Measurements from ENCODE around the gene C19orf44.
"Not testable (repeated sequence)": the region's sequence is repeated elsewhere in the genome, so short reads cannot be mapped to it uniquely, and the experiment has no call there.

Gene C19orf44

GRCh38 chr19:16495982-16496612 is at the start of gene C19orf44, which contains the start of gene CALR3:
Gene C19orf44 (plus strand): TSS chr19:16496394. CDS start chr19:16500793, 4,399 bp downstream.
Gene CALR3 (minus strand): TSS chr19:16496167. CDS start chr19:16496129, 38 bp downstream.
- Mint-ChIP-seq H3K36me3 (peaks cover 7% of the 10 kb centered on the region), H3K4me3 (peak within 1 kb of the TSS; percentile 96), H3K27ac (peak within 1 kb of the TSS; percentile 96), H3K4me1 (peaks cover 9% of the 10 kb centered on the region), H3K9me3 (no peaks in the 10 kb centered on the region)
- ATAC-seq (peak; percentile 99), DNase-seq (ENCODE audit: low spot score in 2 of 2) (peak; percentile 88 to 97)

- H3K27ac Mint-ChIP-seq = peak overlapping the region; percentile 97
- peak overlapping the region; percentile 56 for H3K4me3 Mint-ChIP-seq
- peak; percentile 40 to 78 for DNase-seq (ENCODE audit: low spot score in 2 of 2)
- ATAC-seq = peak; percentile 78
- peaks cover 22% of the 10 kb centered on the region for H3K36me3 Mint-ChIP-seq
- H3K9me3 Mint-ChIP-seq = peaks cover 3% of the 10 kb centered on the region
- peaks cover 78% of the 10 kb centered on the region for H3K4me1 Mint-ChIP-seq
Measured at GRCh38 chr19:16446724-16447368, 49.3 kb upstream of the C19orf44 start.

GRCh38 chr19:16448872-16449271 is 47.3 kb upstream of the C19orf44 start:
- ATAC-seq; H3K9me3 Mint-ChIP-seq; DNase-seq (ENCODE audit: low spot score in 2 of 2): not testable (repeated sequence)
- H3K4me3 Mint-ChIP-seq = peak overlapping the region; percentile 65
- peak overlapping the region; percentile 97 for H3K27ac Mint-ChIP-seq
- peaks cover 20% of the 10 kb centered on the region for H3K36me3 Mint-ChIP-seq
- H3K4me1 Mint-ChIP-seq = peaks cover 70% of the 10 kb centered on the region

DNA sequence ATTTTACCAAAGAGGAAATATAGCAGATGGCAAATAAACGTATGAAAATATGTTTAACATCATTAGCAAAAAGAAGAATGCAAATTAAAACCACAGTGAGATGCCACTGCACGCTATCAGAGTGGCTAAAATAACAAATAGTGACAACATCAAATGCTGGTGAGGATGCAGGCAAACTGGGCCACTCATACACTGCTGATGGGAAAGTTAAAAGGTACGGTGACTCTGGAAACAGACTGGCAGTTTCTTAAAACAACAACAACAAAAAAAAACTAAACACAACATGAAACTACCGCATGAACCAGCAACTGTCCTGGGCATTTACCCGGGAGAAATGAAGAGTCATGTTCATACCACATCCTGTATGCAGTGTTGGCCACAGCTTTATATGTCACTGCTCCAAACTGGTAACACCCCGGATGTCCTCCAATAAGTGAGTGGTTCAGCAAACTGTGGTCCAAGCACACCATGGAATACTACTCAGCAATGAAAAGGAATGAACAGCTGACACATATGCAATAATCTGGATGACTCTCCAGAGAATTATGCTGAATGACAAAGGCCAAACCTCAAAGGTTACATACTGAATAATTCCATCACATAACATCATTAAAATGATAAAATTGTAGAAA is 46.7 kb upstream of the C19orf44 start:
- peak; percentile 24 to 75 for DNase-seq (ENCODE audit: low spot score in 2 of 2)
- Mint-ChIP-seq H3K9me3 (peaks cover 3% of the 10 kb centered on the region), H3K4me1 (peaks cover 70% of the 10 kb centered on the region), H3K27ac (peak overlapping the region; percentile 97), H3K36me3 (peaks cover 20% of the 10 kb centered on the region), H3K4me3 (peak overlapping the region; percentile 65)
- peak; percentile 96 for ATAC-seq

DNA sequence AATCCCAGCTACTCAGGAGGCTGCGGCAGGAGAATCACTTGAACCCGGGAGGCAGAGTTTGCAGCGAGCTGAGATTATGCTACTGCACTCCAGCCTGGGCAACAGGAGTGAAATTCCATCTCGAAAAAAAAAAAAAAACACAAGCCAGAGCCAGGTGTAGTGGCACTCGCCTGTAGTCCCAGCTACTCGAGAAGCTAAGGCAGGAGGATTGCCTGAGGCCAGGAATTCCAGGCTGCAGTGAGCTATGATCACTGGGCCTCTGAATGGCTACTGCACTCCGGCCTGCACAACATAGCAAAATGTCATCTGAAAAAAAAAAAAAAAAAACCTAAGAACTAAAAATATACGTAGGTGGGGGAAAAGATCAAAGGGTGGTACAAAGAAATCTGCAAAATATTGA is 43.9 kb upstream of the C19orf44 start:
- no peak overlapping the region for H3K4me3 Mint-ChIP-seq
- ATAC-seq (no peak), DNase-seq (ENCODE audit: low spot score in 2 of 2) (no peak)
- peaks cover 19% of the 10 kb centered on the region for H3K36me3 Mint-ChIP-seq
- peaks cover 63% of the 10 kb centered on the region for H3K4me1 Mint-ChIP-seq
- no peak overlapping the region for H3K27ac Mint-ChIP-seq
- H3K9me3 Mint-ChIP-seq = peaks cover 3% of the 10 kb centered on the region

- DNase-seq (ENCODE audit: low spot score in 2 of 2) (no peak), ATAC-seq (no peak)
- H3K27ac Mint-ChIP-seq = peak overlapping the region; percentile 76
- H3K9me3 Mint-ChIP-seq = peaks cover 3% of the 10 kb centered on the region
- H3K36me3 Mint-ChIP-seq = peaks cover 13% of the 10 kb centered on the region
- H3K4me1 Mint-ChIP-seq = peaks cover 63% of the 10 kb centered on the region
- no peak overlapping the region for H3K4me3 Mint-ChIP-seq
Measured at GRCh38 chr19:16454351-16454918, 41.8 kb upstream of the C19orf44 start.

DNA sequence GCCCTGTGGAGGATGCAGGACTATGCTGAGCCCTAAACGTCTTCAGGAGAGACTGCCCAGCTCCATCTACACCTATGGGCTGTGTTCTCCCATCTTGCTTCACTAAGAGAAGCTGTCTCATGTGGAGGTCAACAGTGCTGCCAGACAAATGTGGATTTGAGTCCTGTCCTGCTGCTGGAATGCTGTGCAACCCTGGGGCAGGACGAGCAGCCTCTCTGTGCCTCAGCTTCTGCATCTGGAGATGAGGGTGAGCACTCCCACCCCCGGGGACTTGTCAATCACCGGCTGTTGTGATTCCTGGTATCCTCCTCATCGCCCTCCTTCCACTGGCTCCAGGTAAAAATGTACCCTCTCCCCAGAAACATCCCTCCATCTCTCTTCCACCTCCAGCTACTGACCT is 40.7 kb upstream of the C19orf44 start:
- Mint-ChIP-seq H3K4me1 (peaks cover 59% of the 10 kb centered on the region), H3K27ac (peak overlapping the region; percentile 55), H3K9me3 (no peaks in the 10 kb centered on the region), H3K36me3 (peaks cover 10% of the 10 kb centered on the region), H3K4me3 (no peak overlapping the region)
- ATAC-seq (no peak), DNase-seq (ENCODE audit: low spot score in 2 of 2) (no peak)

GRCh38 chr19:16456652-16457194 is 39.5 kb upstream of the C19orf44 start:
- ATAC-seq (no peak), DNase-seq (ENCODE audit: low spot score in 2 of 2) (no peak)
- Mint-ChIP-seq H3K27ac (peak overlapping the region; percentile 55), H3K4me1 (peaks cover 60% of the 10 kb centered on the region), H3K9me3 (no peaks in the 10 kb centered on the region), H3K36me3 (peaks cover 10% of the 10 kb centered on the region), H3K4me3 (peak overlapping the region; percentile 19)

- ATAC-seq (peak; percentile 33), DNase-seq (ENCODE audit: low spot score in 2 of 2) (no peak)
- Mint-ChIP-seq H3K36me3 (peaks cover 10% of the 10 kb centered on the region), H3K4me3 (peak overlapping the region; percentile 19), H3K4me1 (peaks cover 67% of the 10 kb centered on the region), H3K9me3 (no peaks in the 10 kb centered on the region), H3K27ac (peak overlapping the region; percentile 55)
Measured at GRCh38 chr19:16457195-16457953, 38.8 kb upstream of the C19orf44 start.

GRCh38 chr19:16457954-16458331 is 38.3 kb upstream of the C19orf44 start:
- H3K4me1 Mint-ChIP-seq = peaks cover 72% of the 10 kb centered on the region
- ATAC-seq (no peak), DNase-seq (ENCODE audit: low spot score in 2 of 2) (no peak)
- H3K9me3 Mint-ChIP-seq = no peaks in the 10 kb centered on the region
- peaks cover 10% of the 10 kb centered on the region for H3K36me3 Mint-ChIP-seq
- no peak overlapping the region for H3K4me3 Mint-ChIP-seq
- peak overlapping the region; percentile 55 for H3K27ac Mint-ChIP-seq

DNA sequence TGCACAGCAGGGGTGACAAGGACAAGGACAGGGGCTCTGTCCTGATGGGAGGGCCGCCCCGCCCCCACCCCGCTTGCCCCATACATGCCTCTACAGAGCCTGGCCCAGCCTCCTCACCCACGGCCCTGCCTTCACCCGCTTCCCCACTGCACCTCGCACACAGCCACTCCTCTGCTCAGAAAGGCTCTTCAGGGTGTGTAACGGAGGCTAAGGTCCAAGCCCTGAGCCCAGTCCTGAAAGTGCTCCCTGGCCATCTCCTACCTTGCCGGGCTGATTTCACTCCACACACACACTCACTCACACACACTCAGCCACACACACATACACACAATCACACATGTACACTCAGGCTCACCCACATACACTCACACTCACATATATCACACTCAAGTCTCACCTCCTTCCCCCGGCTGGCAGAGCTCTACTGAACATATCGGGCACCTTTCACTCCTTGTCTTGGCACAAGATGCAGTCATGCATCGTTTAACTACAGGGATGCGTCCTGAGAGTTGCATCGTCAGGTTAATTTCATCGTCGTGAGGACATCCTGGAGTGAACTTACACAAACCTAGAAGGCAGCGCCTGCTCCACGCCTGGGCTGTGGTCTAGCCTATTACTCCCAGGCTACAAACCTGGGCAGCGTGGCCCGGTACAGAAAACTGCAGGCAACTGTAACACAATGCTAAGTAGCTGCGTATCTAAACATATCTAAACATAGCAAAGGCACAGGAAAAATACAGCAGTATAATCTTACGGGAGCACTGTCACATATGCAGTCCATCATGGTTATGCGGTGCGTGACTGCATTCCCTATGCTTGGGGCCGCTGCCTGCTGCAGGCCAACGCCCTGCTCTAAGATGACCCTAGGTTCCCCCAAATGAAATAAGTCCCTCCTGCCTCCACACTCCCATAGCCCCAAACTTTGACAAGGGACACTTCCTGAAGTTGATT is 37.5 kb upstream of the C19orf44 start:
- no peak for ATAC-seq
- H3K36me3 Mint-ChIP-seq = peaks cover 10% of the 10 kb centered on the region
- peaks cover 80% of the 10 kb centered on the region for H3K4me1 Mint-ChIP-seq
- no peaks in the 10 kb centered on the region for H3K9me3 Mint-ChIP-seq
- no peak overlapping the region for H3K4me3 Mint-ChIP-seq
- DNase-seq (ENCODE audit: low spot score in 2 of 2) = no peak
- peak overlapping the region; percentile 55 for H3K27ac Mint-ChIP-seq

- H3K27ac Mint-ChIP-seq = peak overlapping the region; percentile 55
- H3K4me3 Mint-ChIP-seq = no peak overlapping the region
- DNase-seq (ENCODE audit: low spot score in 2 of 2) (no peak), ATAC-seq (no peak)
- peaks cover 80% of the 10 kb centered on the region for H3K4me1 Mint-ChIP-seq
- peaks cover 10% of the 10 kb centered on the region for H3K36me3 Mint-ChIP-seq
- no peaks in the 10 kb centered on the region for H3K9me3 Mint-ChIP-seq
Measured at GRCh38 chr19:16459680-16460079, 36.5 kb upstream of the C19orf44 start.

GRCh38 chr19:16460454-16460853 is 35.7 kb upstream of the C19orf44 start:
- peaks cover 10% of the 10 kb centered on the region for H3K36me3 Mint-ChIP-seq
- H3K4me1 Mint-ChIP-seq = peaks cover 87% of the 10 kb centered on the region
- no peaks in the 10 kb centered on the region for H3K9me3 Mint-ChIP-seq
- H3K27ac Mint-ChIP-seq = no peak overlapping the region
- no peak overlapping the region for H3K4me3 Mint-ChIP-seq
- DNase-seq (ENCODE audit: low spot score in 2 of 2) (no peak), ATAC-seq (no peak)

DNA sequence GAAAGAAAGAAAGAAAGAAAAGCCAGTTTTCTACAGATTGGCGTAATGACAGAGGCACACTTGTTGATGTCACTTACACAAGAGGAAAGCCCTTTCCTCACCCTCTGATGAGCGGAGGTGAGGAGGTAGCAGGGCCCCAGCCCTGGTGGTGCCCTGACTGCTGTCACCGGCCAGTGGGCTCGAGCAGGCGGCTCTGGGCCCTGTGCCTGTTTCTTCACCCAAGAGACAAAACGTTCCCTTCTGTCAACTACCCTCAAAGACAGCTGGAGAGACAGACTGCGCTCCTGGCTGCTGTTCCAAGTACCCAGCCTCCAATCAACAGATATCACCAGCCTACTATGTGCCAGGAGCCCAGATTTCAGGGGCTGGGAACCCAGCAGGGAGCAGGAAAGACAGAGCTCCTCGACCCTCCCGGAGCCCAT is 34.6 kb upstream of the C19orf44 start:
- peaks cover 10% of the 10 kb centered on the region for H3K36me3 Mint-ChIP-seq
- H3K4me3 Mint-ChIP-seq = no peak overlapping the region
- H3K4me1 Mint-ChIP-seq = peaks cover 83% of the 10 kb centered on the region
- H3K27ac Mint-ChIP-seq = peak overlapping the region; percentile 52
- ATAC-seq (no peak), DNase-seq (ENCODE audit: low spot score in 2 of 2) (no peak)
- H3K9me3 Mint-ChIP-seq = no peaks in the 10 kb centered on the region
